ENCODE data around the gene RAB17. TPM values are rescaled to one million over a fixed set of nuclear protein-coding genes. Genes with fewer than 3 reads are reported as not detected.

Gene RAB17
- total and polyA plus RNA-seq, 2 of the 8 experiments (the other 6 are each of a cell fraction or from before 2014, with no cell fraction given), result 42.6 to 83.4 TPM

- TF ChIP-seq ATF2 (IDR thresholded peaks at IDR 0.05; ENCODE audit: low read length) (no peak), CBX8 (IDR thresholded peaks at IDR 0.05; ENCODE audit: borderline replicate concordance, low read depth, low read length) (no peak), SIRT6 (IDR thresholded peaks at IDR 0.05; ENCODE audit: low read length) (no peak), HDAC6 (IDR thresholded peaks at IDR 0.05; ENCODE audit: low read depth, low read length) (no peak), BCL11A (IDR thresholded peaks at IDR 0.05; ENCODE audit: low read depth in 2 of 2, low read length in 2 of 2) (no peak), EP300 (IDR thresholded peaks at IDR 0.05; ENCODE audit: borderline replicate concordance in 1 of 2, low read depth in 2 of 2, low read length in 2 of 2) (no peak), E2F6 (IDR thresholded peaks at IDR 0.05) (no peak), MAFK (IDR thresholded peaks at IDR 0.05; ENCODE audit: low read depth, low read length) (no peak), RNF2 (IDR thresholded peaks at IDR 0.05; ENCODE audit: borderline replicate concordance, low read depth, low read length, missing control alignments, poor library complexity, severe bottlenecking) (no peak), RAD21 (IDR thresholded peaks at IDR 0.05 in 1 of 2, conservative IDR thresholded peaks at IDR 0.05 in 1 of 2; ENCODE audit: low read depth in 2 of 2, low read length in 2 of 2) (no peak), SIX5 (IDR thresholded peaks at IDR 0.05; ENCODE audit: low read depth, low read length) (no peak), ASH2L (IDR thresholded peaks at IDR 0.05; ENCODE audit: low read length) (no peak), ZNF274 (IDR thresholded peaks at IDR 0.05; ENCODE audit: borderline replicate concordance, extremely low read depth, low read length) (no peak)
Measured at GRCh38 chr2:237576974-237577373, 13.6 kb downstream of the RAB17 start (continued).

Data from H1 (cell line).